PFSK-1 (cell line): ENCODE results near the gene TANC2.

Experiments used
- POLR2AphosphoS5 ChIP-seq: IDR thresholded peaks from 2 replicates; pipeline ENCODE4 v1.6.1; 2012; ENCODE audit warnings: low read depth, mild to moderate bottlenecking, control low read depth, low read length, moderate library complexity
- SIN3A ChIP-seq: IDR thresholded peaks from 2 replicates; pipeline ENCODE4 v1.6.1; 2012; ENCODE audit warnings: mild to moderate bottlenecking, low read length, moderate library complexity, borderline replicate concordance; ENCODE audit not compliant: insufficient read depth
- TAF1 ChIP-seq: IDR thresholded peaks from 2 replicates; pipeline ENCODE4 v1.6.1; 2012; ENCODE audit warnings: low read length, control low read depth, borderline replicate concordance; ENCODE audit not compliant: insufficient read depth
- TF ChIP-seq, protein P1 (sequence below), 2 experiments: IDR thresholded peaks; 2 replicates each; pipeline versions ENCODE4 v1.6.1 to v1.8.0; 2011 to 2012; ENCODE audit warnings: low read depth in 2 of 2, low read length in 2 of 2, control low read depth in 1 of 2, inconsistent platforms in 1 of 2, mild to moderate bottlenecking in 1 of 2, moderate library complexity in 1 of 2; ENCODE audit not compliant: insufficient read depth in 1 of 2

DNA sequence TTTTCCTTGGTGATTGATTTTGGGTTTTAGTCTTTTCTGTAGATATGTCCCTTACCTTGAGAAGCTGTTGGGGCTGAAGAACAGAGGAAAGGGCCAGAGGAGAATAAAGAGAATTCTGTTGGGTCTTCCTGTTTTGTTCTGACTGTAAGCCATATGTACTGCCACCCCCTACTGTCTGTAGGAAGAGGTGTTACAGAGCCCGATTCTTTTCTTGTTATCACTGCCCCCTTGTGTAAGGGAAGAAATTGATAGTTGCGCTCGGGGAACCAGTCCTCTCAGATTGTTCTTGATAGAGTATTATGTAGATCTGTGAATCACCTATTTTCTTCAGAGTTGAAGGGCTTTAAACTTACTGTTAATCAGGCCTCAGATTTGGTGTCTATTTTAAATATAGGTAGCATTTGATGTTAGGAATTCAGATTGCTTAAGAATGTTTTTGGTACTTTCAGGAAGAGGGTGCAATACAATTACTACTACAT lies 2.4 kb downstream of the TANC2 start:
- TF ChIP-seq POLR2AphosphoS5 = no peak
- no peak for TF ChIP-seq TAF1
- TF ChIP-seq SIN3A = no peak
- TF ChIP-seq, protein P1, sequence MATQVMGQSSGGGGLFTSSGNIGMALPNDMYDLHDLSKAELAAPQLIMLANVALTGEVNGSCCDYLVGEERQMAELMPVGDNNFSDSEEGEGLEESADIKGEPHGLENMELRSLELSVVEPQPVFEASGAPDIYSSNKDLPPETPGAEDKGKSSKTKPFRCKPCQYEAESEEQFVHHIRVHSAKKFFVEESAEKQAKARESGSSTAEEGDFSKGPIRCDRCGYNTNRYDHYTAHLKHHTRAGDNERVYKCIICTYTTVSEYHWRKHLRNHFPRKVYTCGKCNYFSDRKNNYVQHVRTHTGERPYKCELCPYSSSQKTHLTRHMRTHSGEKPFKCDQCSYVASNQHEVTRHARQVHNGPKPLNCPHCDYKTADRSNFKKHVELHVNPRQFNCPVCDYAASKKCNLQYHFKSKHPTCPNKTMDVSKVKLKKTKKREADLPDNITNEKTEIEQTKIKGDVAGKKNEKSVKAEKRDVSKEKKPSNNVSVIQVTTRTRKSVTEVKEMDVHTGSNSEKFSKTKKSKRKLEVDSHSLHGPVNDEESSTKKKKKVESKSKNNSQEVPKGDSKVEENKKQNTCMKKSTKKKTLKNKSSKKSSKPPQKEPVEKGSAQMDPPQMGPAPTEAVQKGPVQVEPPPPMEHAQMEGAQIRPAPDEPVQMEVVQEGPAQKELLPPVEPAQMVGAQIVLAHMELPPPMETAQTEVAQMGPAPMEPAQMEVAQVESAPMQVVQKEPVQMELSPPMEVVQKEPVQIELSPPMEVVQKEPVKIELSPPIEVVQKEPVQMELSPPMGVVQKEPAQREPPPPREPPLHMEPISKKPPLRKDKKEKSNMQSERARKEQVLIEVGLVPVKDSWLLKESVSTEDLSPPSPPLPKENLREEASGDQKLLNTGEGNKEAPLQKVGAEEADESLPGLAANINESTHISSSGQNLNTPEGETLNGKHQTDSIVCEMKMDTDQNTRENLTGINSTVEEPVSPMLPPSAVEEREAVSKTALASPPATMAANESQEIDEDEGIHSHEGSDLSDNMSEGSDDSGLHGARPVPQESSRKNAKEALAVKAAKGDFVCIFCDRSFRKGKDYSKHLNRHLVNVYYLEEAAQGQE (IDR thresholded peaks at IDR 0.05; ENCODE audit: insufficient read depth in 1 of 2, low read depth in 2 of 2, low read length in 2 of 2) = no peak
